IPS DF 4.7 (cell line): ENCODE data around the gene ODF2.

Source experiments
- DNase-seq: peaks from one replicate; pipeline ENCODE4 v3.0.0-alpha.2; 2013; ENCODE audit warnings: low spot score; ENCODE audit errors: extremely low read depth

Gene ODF2

GRCh38 chr9:128526720-128527119 is 70.9 kb downstream of the ODF2 start:
- no peak for DNase-seq

GRCh38 chr9:128528445-128529160 is 72.8 kb downstream of the ODF2 start:
- no peak for DNase-seq

- DNase-seq, result no peak
These were observed 73.4 kb downstream of the ODF2 start for GRCh38 chr9:128529191-128529590.

GRCh38 chr9:128532581-128532980 is 76.8 kb downstream of the ODF2 start:
- DNase-seq, result no peak

- DNase-seq, result no peak
These were observed 85.0 kb downstream of the ODF2 start for GRCh38 chr9:128540634-128541360.

- DNase-seq, result no peak
These were observed 90.7 kb downstream of the ODF2 start for GRCh38 chr9:128546504-128546903.

- DNase-seq, result no peak
These were observed 93.1 kb downstream of the ODF2 start for GRCh38 chr9:128548876-128549275.

GRCh38 chr9:128550226-128550625 is 94.4 kb downstream of the ODF2 start:
- no peak for DNase-seq
